BJ (cell line): ENCODE data around the gene GASK1B. TPM values are rescaled to one million over a fixed set of nuclear protein-coding genes. Genes with fewer than 3 reads are reported as not detected.
A peak's percentile ranks its signal among the peaks of the same experiment; 100 is the strongest.

ENCODE experiments used
- CTCF ChIA-PET: fragments of 350-600 bp; formaldehyde crosslinking; extraction: SDS; loops from one replicate; lab custom pipeline; 2021; ENCODE audit warnings: antibody characterized with exemption, inconsistent platforms; lab: Yijun Ruan, JAX
- POLR2A ChIA-PET: fragments of 300-600 bp; sonication (Branson Sonifier 250); formaldehyde crosslinking; extraction: SDS; loops from one replicate; lab custom pipeline; 2021; ENCODE audit warnings: antibody characterized with exemption; lab: Charles Lee
- DNase-seq: peaks from one replicate; pipeline ENCODE4 v3.0.0-alpha.2; 2011; ENCODE audit warnings: low read depth
- H3K27me3 ChIP-seq: 2 replicates; pipeline ENCODE4 v1.6.0; 2011; ENCODE audit warnings: low read length; ENCODE audit not compliant: control insufficient read depth, insufficient read depth
- H3K36me3 ChIP-seq: 2 replicates; pipeline ENCODE4 v1.5.1; 2011; ENCODE audit warnings: low read length; ENCODE audit not compliant: control insufficient read depth, insufficient read depth
- H3K4me3 ChIP-seq: 2 replicates; pipeline ENCODE4 v1.5.1; 2011; ENCODE audit warnings: low read depth, mild to moderate bottlenecking, control low read depth, low read length
- CTCF ChIP-seq: IDR thresholded peaks from 2 replicates; pipeline ENCODE4 v1.5.1; 2011; ENCODE audit warnings: low read depth, mild to moderate bottlenecking, control low read depth, inconsistent platforms, low read length, moderate library complexity; ENCODE audit not compliant: insufficient read depth
- polyA plus RNA-seq: library from polyadenylated mRNA; depleted of rRNA; stranded (reverse); fragments of >200 nt; gene quantifications from 2 replicates; pipeline ENCODE4 v1.2.3, GENCODE V29; 2011

GASK1B gene
- polyA plus RNA-seq, 1 experiment = 4.9 TPM

- ChIA-PET CTCF (no interaction called here), POLR2A (no interaction called here)
- TF ChIP-seq CTCF = no peak
- no peak for DNase-seq
- Histone ChIP-seq H3K36me3 (no peaks in the 10 kb centered on the region), H3K4me3 (no peak overlapping the region), H3K27me3 (no peaks in the 10 kb centered on the region; the same call in 1 of the 2 replicates)
Measured at GRCh38 chr4:158197194-158197776, 24.5 kb upstream of the GASK1B start.

GRCh38 chr4:158195297-158195696, 22.5 kb upstream of the GASK1B start:
- POLR2A ChIA-PET = no interaction called here
- TF ChIP-seq CTCF = no peak
- Histone ChIP-seq H3K36me3 (no peaks in the 10 kb centered on the region), H3K27me3 (no peaks in the 10 kb centered on the region; the same call in 1 of the 2 replicates), H3K4me3 (no peak overlapping the region)
- DNase-seq = no peak
- CTCF ChIA-PET = interaction anchor here (0.9 to 1.4 kb wide), 2 partner anchors 14 to 24 kb away, joined by 4 read pairs; no protein-coding TSS in a partner anchor

GRCh38 chr4:158193171-158193749, 20.4 kb upstream of the GASK1B start:
- ChIA-PET POLR2A (no interaction called here), CTCF (interaction anchor here (0.6 to 2.6 kb wide), 20 partner anchors 9 to 432 kb away, joined by 3 to 10 read pairs (median 4); no protein-coding TSS in a partner anchor)
- Histone ChIP-seq H3K4me3 (no peak overlapping the region), H3K27me3 (no peaks in the 10 kb centered on the region; the same call in 1 of the 2 replicates), H3K36me3 (no peaks in the 10 kb centered on the region)
- peak; percentile 63 for TF ChIP-seq CTCF
- DNase-seq = no peak

GRCh38 chr4:158192439-158193158, 19.8 kb upstream of the GASK1B start:
- Histone ChIP-seq H3K27me3 (no peaks in the 10 kb centered on the region; the same call in 1 of the 2 replicates), H3K4me3 (no peak overlapping the region), H3K36me3 (no peaks in the 10 kb centered on the region)
- no peak for TF ChIP-seq CTCF
- CTCF ChIA-PET = interaction anchor here (0.6 to 2.6 kb wide), 17 partner anchors 9 to 92 kb away, joined by 3 to 10 read pairs (median 4); no protein-coding TSS in a partner anchor
- no peak for DNase-seq
- POLR2A ChIA-PET = no interaction called here

- ChIA-PET CTCF (no interaction called here), POLR2A (no interaction called here)
- DNase-seq = no peak
- no peak for TF ChIP-seq CTCF
- H3K36me3 ChIP-seq = no peaks in the 10 kb centered on the region
- no peaks in the 10 kb centered on the region for H3K27me3 ChIP-seq
- no peak overlapping the region for H3K4me3 ChIP-seq
Measured at GRCh38 chr4:158190718-158191117, 17.9 kb upstream of the GASK1B start.
